GM12892 (cell line): ENCODE measurements around the gene RHBG.

Experiments used
- POLR2A ChIP-seq: IDR thresholded peaks from 2 replicates; pipeline ENCODE4 v1.6.1; 2011; ENCODE audit warnings: low read depth, low read length, control low read depth
- POLR2AphosphoS5 ChIP-seq: IDR thresholded peaks from 2 replicates; pipeline ENCODE4 v1.6.1; 2011; ENCODE audit warnings: low read depth, low read length, control low read depth

DNA sequence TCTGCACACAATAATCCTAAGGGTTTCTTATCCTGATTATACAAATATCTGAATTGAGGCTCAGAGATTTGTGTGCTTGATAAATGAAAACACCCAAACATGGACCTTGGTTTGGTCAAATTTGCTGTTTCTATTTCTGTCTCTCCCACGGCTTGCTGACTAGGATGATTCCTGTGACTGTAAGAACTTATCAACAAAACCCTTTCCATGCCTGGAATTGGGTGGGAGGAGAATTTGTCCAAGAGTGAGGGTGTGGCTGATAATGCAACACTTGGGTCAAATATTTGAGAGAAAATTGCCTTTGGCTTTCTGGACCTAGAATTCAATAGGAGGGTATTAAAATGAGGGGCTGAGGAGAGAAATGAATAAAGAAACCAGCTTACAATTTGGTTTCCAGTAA lies 48.0 kb downstream of the RHBG start:
- TF ChIP-seq POLR2A (no peak), POLR2AphosphoS5 (no peak)
